HG03175 (cell line): ENCODE data around the gene MRPS27.
A peak's percentile ranks its signal among the peaks of the same experiment; 100 is the strongest.

ENCODE experiments used
- ATAC-seq: cut with Tn5 transposase; IDR thresholded peaks from one replicate; pipeline ENCODE4 v1.9.1; 2021; ENCODE audit warnings: mild to moderate bottlenecking, moderate library complexity; ENCODE audit not compliant: unreplicated experiment

The MRPS27 gene

GRCh38 chr5:72206160-72206559 is 113.9 kb downstream of the MRPS27 start:
- no peak for ATAC-seq

DNA sequence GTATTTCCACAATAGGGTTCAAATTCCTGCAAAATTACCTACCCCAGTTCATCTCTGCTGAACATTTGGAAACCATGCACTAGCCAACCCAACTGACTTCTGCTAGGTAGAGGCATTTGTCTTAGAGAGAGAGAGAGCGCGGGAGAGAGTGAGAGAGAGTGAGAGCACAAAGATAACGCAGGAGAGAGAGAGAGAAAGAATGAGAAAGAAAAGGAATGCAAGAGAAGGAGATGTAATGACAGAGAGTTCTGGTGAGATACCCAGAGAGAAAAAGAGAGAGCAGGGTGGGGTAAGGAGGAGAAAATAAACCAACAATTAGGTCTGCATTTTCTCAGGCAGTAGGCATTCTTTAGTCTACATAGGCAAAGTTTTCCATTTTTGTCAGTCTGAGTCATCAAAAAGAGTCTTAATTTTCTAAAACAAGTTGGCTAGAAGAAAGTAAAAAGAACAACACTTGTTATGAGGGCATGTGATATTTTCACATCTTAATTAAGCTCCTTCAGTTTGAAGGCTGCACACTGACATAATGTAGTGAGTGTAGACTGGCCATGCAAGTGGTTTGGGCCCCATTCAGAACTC is 114.5 kb downstream of the MRPS27 start:
- no peak for ATAC-seq

- no peak for ATAC-seq
Measured at GRCh38 chr5:72204946-72205345, 115.1 kb downstream of the MRPS27 start.

- ATAC-seq: no peak
Measured at GRCh38 chr5:72203251-72203845, 116.7 kb downstream of the MRPS27 start.

- ATAC-seq: no peak
Measured at GRCh38 chr5:72202331-72202825, 117.7 kb downstream of the MRPS27 start.

- no peak for ATAC-seq
Measured at GRCh38 chr5:72199681-72200080, 120.4 kb downstream of the MRPS27 start.

DNA sequence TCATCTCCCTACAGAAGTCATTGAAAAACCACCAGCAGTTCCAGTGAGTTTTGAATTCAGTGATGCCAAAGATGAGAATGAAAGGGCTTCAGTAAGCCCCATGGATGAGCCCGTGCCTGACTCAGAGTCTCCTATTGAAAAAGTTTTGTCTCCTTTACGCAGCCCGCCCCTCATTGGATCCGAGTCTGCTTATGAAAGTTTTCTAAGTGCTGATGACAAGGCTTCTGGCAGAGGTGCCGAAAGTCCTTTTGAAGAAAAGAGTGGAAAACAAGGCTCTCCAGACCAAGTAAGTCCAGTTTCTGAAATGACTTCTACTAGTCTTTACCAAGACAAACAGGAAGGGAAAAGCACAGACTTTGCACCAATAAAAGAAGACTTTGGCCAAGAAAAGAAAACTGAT is 122.6 kb downstream of the MRPS27 start:
- no peak for ATAC-seq

DNA sequence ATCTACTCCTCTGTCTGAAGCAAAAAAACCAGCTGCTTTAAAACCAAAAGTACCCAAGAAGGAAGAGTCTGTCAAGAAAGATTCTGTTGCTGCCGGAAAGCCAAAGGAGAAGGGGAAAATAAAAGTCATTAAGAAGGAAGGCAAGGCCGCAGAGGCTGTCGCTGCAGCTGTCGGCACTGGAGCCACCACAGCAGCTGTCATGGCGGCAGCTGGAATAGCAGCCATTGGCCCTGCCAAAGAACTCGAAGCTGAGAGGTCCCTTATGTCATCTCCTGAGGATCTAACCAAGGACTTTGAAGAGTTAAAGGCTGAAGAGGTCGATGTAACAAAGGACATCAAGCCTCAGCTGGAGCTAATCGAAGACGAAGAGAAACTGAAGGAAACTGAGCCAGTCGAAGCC is 124.5 kb downstream of the MRPS27 start:
- no peak for ATAC-seq

GRCh38 chr5:72194846-72195245 is 125.2 kb downstream of the MRPS27 start:
- peak; percentile 97 for ATAC-seq

GRCh38 chr5:72191404-72191803 is 128.6 kb downstream of the MRPS27 start:
- no peak for ATAC-seq

- no peak for ATAC-seq
Measured at GRCh38 chr5:72189146-72189545, 130.9 kb downstream of the MRPS27 start.

DNA sequence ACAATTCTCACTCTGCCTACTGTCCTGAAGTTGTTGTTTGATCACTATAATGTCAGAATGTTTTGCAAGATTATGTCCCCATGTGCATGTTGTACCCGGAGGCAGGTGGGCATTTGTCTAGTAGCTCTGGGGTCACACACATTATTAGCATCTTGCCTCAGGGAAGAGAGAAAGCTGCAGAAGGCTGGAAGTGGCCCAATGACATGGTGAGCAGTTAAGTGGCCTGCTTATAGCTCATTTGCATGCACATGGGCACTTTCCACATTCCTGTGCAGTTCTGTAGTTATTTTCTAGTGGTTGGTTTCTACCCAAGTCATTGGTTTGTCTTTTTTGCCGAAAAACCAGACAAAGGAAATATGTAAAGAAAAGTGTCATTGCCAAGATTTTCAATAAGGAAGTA is 131.9 kb downstream of the MRPS27 start:
- no peak for ATAC-seq

GRCh38 chr5:72187388-72188075 is 132.5 kb downstream of the MRPS27 start:
- ATAC-seq: no peak

- ATAC-seq: no peak
Measured at GRCh38 chr5:72185496-72186329, 134.3 kb downstream of the MRPS27 start.

GRCh38 chr5:72184408-72184807 is 135.6 kb downstream of the MRPS27 start:
- no peak for ATAC-seq

DNA sequence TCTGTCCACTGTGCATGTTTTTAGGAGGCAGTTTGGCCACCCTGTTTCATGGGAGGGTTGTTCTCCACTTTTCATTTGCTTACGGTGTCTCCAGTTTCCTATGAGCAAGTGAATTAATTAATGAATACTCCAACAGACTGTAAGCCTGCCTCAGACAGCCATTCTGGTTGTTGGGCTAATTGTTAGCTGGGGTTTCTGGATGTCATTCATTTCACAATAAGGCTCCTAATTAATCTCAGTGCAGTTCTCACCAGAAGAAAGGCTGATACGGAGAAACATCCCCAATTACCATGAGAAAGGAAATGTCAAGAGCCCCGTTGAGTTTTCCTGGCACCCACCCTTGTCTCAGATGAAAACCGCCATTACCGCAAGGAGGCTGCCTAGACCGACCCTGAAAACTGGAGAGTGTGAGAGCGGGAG is 136.9 kb downstream of the MRPS27 start:
- no peak for ATAC-seq

GRCh38 chr5:72182686-72183085 is 137.4 kb downstream of the MRPS27 start:
- ATAC-seq: no peak

DNA sequence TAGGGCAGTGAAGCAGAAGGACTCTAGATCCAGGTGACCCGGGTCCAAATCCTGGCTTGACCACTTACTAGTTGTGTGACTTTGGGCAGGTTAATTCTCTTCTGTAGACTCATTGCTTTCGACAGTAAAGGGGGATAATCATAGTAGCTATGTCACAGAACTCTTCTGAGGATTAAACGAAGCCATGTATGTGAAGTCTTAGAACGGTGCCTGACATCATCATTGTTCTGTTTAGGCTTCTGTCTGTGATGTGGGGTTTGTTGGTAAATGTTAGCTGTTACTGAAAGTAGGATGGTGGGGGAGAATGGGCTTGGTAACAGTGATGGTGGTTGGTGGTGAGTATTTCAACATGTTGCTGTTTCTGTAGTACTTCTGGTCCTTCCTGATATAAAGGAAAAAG is 139.1 kb downstream of the MRPS27 start:
- no peak for ATAC-seq

DNA sequence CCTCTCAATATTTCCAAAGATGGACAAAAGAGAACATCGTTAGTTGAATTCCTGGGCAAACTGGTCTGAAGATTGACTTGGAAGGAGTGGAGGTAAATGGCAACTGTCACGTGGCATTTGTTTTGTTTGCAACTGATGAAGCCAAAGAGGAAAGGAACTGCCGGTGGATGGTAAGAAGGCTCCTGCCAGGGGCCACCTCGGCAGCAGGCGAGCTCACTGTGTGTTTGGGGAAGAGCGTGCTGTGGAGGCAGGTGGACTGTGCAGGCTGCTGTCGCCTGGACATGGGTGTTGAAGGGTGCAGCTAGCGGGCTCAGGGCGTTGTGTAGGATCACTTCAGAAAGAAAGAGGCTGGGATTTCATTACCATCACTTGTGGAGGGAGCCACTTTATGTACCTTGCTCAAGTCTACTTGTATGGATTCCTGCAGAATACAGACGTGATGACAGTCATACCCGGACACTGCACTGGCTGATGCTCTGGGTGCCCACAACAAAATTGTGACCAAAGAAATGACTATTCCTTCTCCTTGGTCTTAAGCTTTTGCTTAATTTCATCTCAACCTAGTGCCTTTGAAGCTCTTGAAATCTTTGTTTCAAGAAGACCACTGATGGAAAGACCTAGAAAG is 140.1 kb downstream of the MRPS27 start:
- no peak for ATAC-seq

DNA sequence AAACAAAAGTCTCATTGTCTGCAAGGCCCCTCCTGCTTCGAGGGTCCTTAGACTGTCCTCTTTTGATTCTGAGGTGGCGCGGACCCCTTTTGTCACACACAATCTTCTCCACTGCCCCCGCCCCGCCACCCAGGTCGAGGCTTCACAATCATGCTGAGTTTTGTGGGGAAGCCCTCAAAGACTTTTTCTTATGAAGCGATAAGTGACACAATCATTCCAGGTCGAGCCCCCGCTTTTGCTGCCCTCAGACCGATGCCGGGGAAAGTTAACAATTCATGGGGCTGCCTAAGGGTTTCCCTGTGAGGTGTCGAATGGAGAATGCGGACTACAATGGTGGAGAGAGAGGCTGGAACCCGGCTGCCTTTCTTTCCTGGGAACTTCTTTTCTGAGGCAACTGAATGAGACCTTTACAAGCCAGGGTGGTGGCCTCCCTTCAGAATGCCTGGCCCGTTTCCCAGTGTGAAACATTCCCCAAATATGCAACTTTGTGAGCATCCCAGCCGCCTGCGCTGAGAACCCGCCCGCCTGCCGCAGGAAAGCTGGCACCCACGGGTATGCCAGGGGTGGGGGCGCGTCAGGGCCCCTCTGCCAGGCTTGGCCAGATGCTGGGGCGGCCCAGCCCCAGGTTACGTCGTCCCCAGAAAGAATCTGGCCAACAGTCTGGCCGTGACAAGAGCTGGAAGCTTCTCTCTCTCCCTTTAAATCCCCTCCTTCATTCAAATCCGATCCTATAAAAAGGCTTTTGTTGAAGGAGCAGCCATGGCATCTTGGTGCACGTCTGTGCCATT is 140.8 kb downstream of the MRPS27 start:
- ATAC-seq: no peak
